Stimulated activated CD4-positive, alpha-beta T cell treated with anti-CD3 and anti-CD28 coated beads, Interleukin-12 subunit alpha, Interleukin-12 subunit beta, amount 100 ng/mL, for 48 hours (primary cell): ENCODE measurements around the gene M1AP.
A peak's percentile ranks its signal among the peaks of the same experiment; 100 is the strongest.

Source experiments
- DNase-seq, 3 donors: peaks; one replicate each; pipeline ENCODE4 v3.0.0-alpha.2; 2020; ENCODE audit warnings: low read depth in 2 of 3, low spot score in 1 of 3

The M1AP gene

DNA sequence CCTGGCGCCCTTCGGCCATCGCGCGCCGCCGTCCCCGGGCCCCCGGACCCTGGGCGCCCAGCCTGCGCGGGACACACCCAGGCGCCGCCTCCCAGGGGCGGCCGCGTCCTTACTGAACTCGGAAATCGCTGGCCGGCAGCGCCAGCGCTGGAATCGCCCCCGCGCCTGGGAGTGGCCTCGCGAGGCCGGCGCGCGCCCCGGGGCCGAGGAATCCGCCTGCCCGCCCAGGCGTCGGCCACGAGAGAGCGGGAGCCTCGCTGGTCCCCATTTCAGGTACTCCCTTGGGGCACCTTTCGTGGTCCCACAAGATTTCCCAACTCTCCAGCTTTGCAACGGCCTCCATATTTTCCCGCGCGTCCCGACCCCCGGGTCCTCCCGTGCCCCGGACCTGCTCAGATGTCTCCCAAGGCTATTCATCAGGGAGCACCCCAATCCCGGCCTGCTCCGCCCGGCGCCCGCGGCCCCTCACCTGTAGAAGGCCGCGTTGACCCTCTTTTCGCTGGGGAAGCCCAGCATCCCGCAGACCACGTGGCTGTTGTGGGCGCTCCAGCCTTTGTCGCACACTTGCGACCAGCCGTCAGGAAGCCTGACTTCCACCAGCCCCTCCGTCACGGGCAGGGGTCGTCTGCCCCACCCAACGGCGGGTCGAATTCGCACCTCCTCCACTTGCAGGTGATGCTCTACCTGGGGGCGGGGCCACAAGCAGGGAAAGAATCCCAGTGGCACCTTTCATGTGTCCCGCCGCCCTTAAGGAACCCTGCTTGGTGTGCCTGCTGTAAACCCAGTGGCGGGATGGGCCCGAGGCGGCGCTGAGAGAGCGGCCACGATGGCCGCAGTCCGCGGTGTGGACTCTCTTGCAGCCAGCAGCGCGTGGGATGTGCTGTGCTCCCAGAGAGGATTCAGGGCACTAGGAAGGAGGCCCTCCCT lies 99.0 kb downstream of the M1AP start:
- DNase-seq, result peak in 1 of 3 donors; percentile 24

GRCh38 chr2:74548285-74548899 lies 99.7 kb downstream of the M1AP start:
- no peak for DNase-seq

- no peak for DNase-seq
Observed at GRCh38 chr2:74546004-74546403, 102.1 kb downstream of the M1AP start.

GRCh38 chr2:74544634-74545033 lies 103.5 kb downstream of the M1AP start:
- no peak for DNase-seq

- no peak for DNase-seq
Observed at GRCh38 chr2:74542978-74543377, 105.2 kb downstream of the M1AP start.

GRCh38 chr2:74540291-74540690 lies 107.8 kb downstream of the M1AP start:
- DNase-seq, result no peak

DNA sequence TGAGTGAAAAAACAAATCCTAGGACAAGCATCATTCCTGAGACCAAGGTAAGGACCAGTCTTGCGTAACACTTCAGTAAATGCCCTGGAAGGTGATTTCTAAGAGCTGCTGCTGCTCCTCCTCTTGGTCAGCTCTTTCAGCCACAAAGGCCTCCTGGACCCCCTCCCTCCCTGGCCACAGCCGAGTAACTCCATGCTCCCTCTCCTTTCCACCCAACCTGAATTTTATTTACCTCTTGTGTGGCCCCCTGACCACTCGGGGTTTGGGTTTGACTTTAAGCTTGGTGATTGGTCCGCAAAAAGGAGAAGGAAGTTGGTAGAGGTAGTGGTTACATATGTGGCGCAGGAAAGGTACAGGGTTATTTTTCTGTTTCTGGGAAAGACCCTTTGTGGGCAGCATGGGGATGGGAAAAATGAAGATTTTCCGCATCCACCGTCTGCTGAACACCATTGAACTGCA lies 109.2 kb downstream of the M1AP start:
- DNase-seq, result no peak

DNA sequence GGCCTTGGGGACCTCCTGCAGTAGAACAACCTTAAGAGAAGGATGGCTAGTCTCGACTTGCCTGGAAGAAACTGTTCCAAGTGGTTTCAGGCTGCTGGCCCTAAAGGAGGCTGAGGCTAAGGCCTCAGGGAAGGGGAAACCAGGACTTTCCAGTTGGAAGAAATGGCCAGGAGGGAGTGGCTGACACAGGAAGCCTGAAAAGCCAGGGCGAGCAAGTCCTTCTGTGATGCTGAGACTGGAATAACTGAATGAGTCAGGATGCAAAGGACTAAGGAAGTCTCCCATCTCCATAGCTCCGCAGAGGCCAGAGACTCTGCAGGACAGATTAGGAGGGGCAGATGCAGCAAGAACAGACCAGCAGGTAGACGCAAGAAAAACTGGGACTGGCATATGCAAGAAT lies 111.0 kb downstream of the M1AP start:
- DNase-seq, result no peak

- DNase-seq, result no peak
Observed at GRCh38 chr2:74536166-74536950, 111.8 kb downstream of the M1AP start.

GRCh38 chr2:74535440-74535965 lies 112.6 kb downstream of the M1AP start:
- DNase-seq, result no peak

DNA sequence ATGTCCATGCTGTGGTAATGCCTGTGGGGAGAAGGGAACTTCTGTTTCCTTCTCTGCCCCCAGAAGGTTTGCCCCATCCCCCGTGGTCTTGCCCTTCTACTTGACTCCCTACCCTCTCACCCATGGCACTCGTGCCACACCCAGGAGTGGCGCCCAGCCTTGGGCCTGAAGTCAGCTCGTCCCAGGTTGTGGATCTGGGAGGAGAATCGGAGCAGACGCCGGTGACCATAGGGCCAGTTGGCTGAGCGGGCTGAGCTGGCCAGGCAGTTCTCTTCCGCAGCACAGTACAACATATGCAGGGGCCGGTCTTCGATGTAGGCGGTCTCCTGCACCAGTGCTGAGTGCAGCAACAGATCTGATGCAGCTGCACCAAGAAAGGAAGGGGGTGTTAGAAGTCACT lies 113.7 kb downstream of the M1AP start:
- no peak for DNase-seq

GRCh38 chr2:74533464-74533863 lies 114.7 kb downstream of the M1AP start:
- DNase-seq, result no peak

DNA sequence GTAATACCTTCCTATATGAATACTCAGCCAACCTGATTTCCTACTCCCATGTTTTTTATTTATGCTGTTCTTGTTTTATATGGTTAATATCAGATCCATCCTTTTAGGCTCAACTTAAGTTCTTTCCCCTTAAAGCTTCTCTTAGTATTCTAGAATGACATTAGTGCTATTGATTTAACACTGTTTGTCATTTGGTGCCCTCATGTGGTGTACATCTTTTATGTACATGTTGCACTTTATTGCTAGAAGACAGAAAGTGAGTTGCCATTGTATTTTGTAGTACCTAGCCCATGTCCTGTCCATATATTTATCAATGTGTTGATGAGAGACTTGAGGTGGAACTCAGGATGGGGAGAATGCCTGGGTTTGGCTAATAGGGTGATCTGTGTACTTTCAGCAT lies 115.9 kb downstream of the M1AP start:
- no peak for DNase-seq

GRCh38 chr2:74531666-74532065 lies 116.5 kb downstream of the M1AP start:
- DNase-seq, result no peak

GRCh38 chr2:74530239-74531187 lies 117.6 kb downstream of the M1AP start:
- peak in 1 of 3 donors; percentile 39 for DNase-seq

- peak; percentile 86 to 94 (median 92) for DNase-seq
Observed at GRCh38 chr2:74529357-74530238, 118.5 kb downstream of the M1AP start, which contains the start of the genes AUP1 and HTRA2. Gene AUP1 (minus strand): TSS chr2:74529706. CDS start chr2:74529629, 77 bp downstream. Gene HTRA2 (plus strand): TSS chr2:74529933. CDS start chr2:74530007, 74 bp downstream.

GRCh38 chr2:74528600-74529356 lies 119.4 kb downstream of the M1AP start:
- no peak for DNase-seq

- DNase-seq, result no peak
Observed at GRCh38 chr2:74527741-74528140, 120.4 kb downstream of the M1AP start.
